GM21515 (cell line): ENCODE measurements around the gene ATP6V1C2.

Source experiments
- ATAC-seq: cut with Tn5 transposase; IDR thresholded peaks from one replicate; pipeline ENCODE4 v1.9.1; 2021; ENCODE audit not compliant: unreplicated experiment

Gene ATP6V1C2

GRCh38 chr2:10832203-10832936, 110.9 kb downstream of the ATP6V1C2 start:
- peak; percentile 79 for ATAC-seq

- ATAC-seq = no peak
Measured at GRCh38 chr2:10833021-10833420, 111.6 kb downstream of the ATP6V1C2 start.

GRCh38 chr2:10834068-10834655, 112.7 kb downstream of the ATP6V1C2 start:
- ATAC-seq = no peak
